ENCODE data around the gene LIPG.
"Not testable (repeated sequence)": the region's sequence is repeated elsewhere in the genome, so short reads cannot be mapped to it uniquely, and the experiment has no call there.

The LIPG gene

GRCh38 chr18:49521216-49521835, 40.5 kb upstream of the LIPG start:
- H3K27me3 ChIP-seq (ENCODE audit: control insufficient read depth in 3 of 3, insufficient read depth in 3 of 3, low read depth in 1 of 3, low read length in 3 of 3), result no peaks in the 10 kb centered on the region
- no peak overlapping the region for H3K4ac ChIP-seq (ENCODE audit: low read length)
- H2BK120ac ChIP-seq (ENCODE audit: low read depth, low read length), result no peak overlapping the region
- H2BK15ac ChIP-seq (ENCODE audit: low read length), result no peak overlapping the region
- H2BK12ac ChIP-seq (ENCODE audit: low read length), result no peak overlapping the region
- no peak overlapping the region for H3K9ac ChIP-seq (ENCODE audit: low read depth, low read length, poor library complexity)
- peaks cover 24 to 28% of the 10 kb centered on the region in 2 donors for H3K4me1 ChIP-seq (ENCODE audit: control insufficient read depth in 2 of 2, insufficient read depth in 1 of 2, low read depth in 1 of 2, low read length in 2 of 2)
- H4K91ac ChIP-seq (ENCODE audit: low read depth, low read length, poor library complexity), result no peak overlapping the region
- H2BK5ac ChIP-seq (ENCODE audit: low read length), result no peak overlapping the region
- H3K36me3 ChIP-seq (replicated peaks in 1 of 2; ENCODE audit: control insufficient read depth in 2 of 2, insufficient read depth in 2 of 2, low read length in 2 of 2), result peaks cover 0 to 1% of the 10 kb centered on the region in 2 donors
- no peak overlapping the region for H3K23ac ChIP-seq (ENCODE audit: low read depth, low read length, poor library complexity)
- no peak for DNase-seq (ENCODE audit: low spot score)
- no peak overlapping the region for H3K18ac ChIP-seq (ENCODE audit: low read length)
- peak overlapping the region; percentile 75 for H2AFZ ChIP-seq (ENCODE audit: low read length)
- peak overlapping the region; percentile 65 for H3K27ac ChIP-seq (replicated peaks; ENCODE audit: low read length)
- H4K8ac ChIP-seq (ENCODE audit: low read depth, low read length), result no peak overlapping the region
- no peaks in the 10 kb centered on the region for H3K79me1 ChIP-seq (ENCODE audit: low read depth, low read length)
- H2AK5ac ChIP-seq (ENCODE audit: low read depth, low read length), result no peak overlapping the region
- H3K14ac ChIP-seq (ENCODE audit: low read length), result no peak overlapping the region
- no peaks in the 10 kb centered on the region for H3K9me3 ChIP-seq (replicated peaks in 1 of 2; ENCODE audit: control insufficient read depth in 2 of 2, insufficient read depth in 1 of 2, low read depth in 1 of 2, low read length in 2 of 2)
- no peak overlapping the region for H3K4me3 ChIP-seq (ENCODE audit: low read length in 2 of 2)
- no CpG with 5 or more reads among the region's 7 CpGs for WGBS, 2 donors (ENCODE audit: extremely low coverage in 2 of 2, insufficient read length in 2 of 2, insufficient replicate concordance in 1 of 2)
- H3K4me2 ChIP-seq (ENCODE audit: insufficient read depth, low read length, poor library complexity, severe bottlenecking), result no peak overlapping the region

GRCh38 chr18:49523580-49524093, 38.2 kb upstream of the LIPG start:
- not testable (repeated sequence) for H3K79me1 ChIP-seq (ENCODE audit: low read depth, low read length); H2BK120ac ChIP-seq (ENCODE audit: low read depth, low read length); H2AFZ ChIP-seq (ENCODE audit: low read length); H4K91ac ChIP-seq (ENCODE audit: low read depth, low read length, poor library complexity); DNase-seq (ENCODE audit: low spot score); H3K27ac ChIP-seq (replicated peaks; ENCODE audit: low read length); H3K4me2 ChIP-seq (ENCODE audit: insufficient read depth, low read length, poor library complexity, severe bottlenecking); H3K4ac ChIP-seq (ENCODE audit: low read length); H2BK5ac ChIP-seq (ENCODE audit: low read length); H2BK15ac ChIP-seq (ENCODE audit: low read length); H3K14ac ChIP-seq (ENCODE audit: low read length); H3K27me3 ChIP-seq (ENCODE audit: control insufficient read depth in 3 of 3, insufficient read depth in 3 of 3, low read depth in 1 of 3, low read length in 3 of 3); H3K36me3 ChIP-seq (replicated peaks in 1 of 2; ENCODE audit: control insufficient read depth in 2 of 2, insufficient read depth in 2 of 2, low read length in 2 of 2); H2AK5ac ChIP-seq (ENCODE audit: low read depth, low read length); H3K4me3 ChIP-seq (ENCODE audit: low read length in 2 of 2); H3K9ac ChIP-seq (ENCODE audit: low read depth, low read length, poor library complexity); H3K23ac ChIP-seq (ENCODE audit: low read depth, low read length, poor library complexity); H2BK12ac ChIP-seq (ENCODE audit: low read length); H3K9me3 ChIP-seq (replicated peaks in 1 of 2; ENCODE audit: control insufficient read depth in 2 of 2, insufficient read depth in 1 of 2, low read depth in 1 of 2, low read length in 2 of 2); H3K18ac ChIP-seq (ENCODE audit: low read length); H4K8ac ChIP-seq (ENCODE audit: low read depth, low read length)
- peaks cover 26 to 36% of the 10 kb centered on the region in 2 donors for H3K4me1 ChIP-seq (ENCODE audit: control insufficient read depth in 2 of 2, insufficient read depth in 1 of 2, low read depth in 1 of 2, low read length in 2 of 2)
- no CpG with 5 or more reads among the region's 7 CpGs for WGBS, 2 donors (ENCODE audit: extremely low coverage in 2 of 2, insufficient read length in 2 of 2, insufficient replicate concordance in 1 of 2)

- no peak overlapping the region for H3K4ac ChIP-seq (ENCODE audit: low read length)
- no peak overlapping the region for H3K14ac ChIP-seq (ENCODE audit: low read length)
- H3K9me3 ChIP-seq (replicated peaks in 1 of 2; ENCODE audit: control insufficient read depth in 2 of 2, insufficient read depth in 1 of 2, low read depth in 1 of 2, low read length in 2 of 2), result no peaks in the 10 kb centered on the region
- H3K79me1 ChIP-seq (ENCODE audit: low read depth, low read length), result no peaks in the 10 kb centered on the region
- H2BK120ac ChIP-seq (ENCODE audit: low read depth, low read length), result no peak overlapping the region
- H3K27ac ChIP-seq (replicated peaks; ENCODE audit: low read length), result no peak overlapping the region
- WGBS, 2 donors (ENCODE audit: extremely low coverage in 2 of 2, insufficient read length in 2 of 2, insufficient replicate concordance in 1 of 2), result no CpG with 5 or more reads among the region's 2 CpGs
- no peak for DNase-seq (ENCODE audit: low spot score)
- H3K4me3 ChIP-seq (ENCODE audit: low read length in 2 of 2), result no peak overlapping the region
- no peak overlapping the region for H3K9ac ChIP-seq (ENCODE audit: low read depth, low read length, poor library complexity)
- H3K23ac ChIP-seq (ENCODE audit: low read depth, low read length, poor library complexity), result no peak overlapping the region
- no peak overlapping the region for H2BK12ac ChIP-seq (ENCODE audit: low read length)
- H2AK5ac ChIP-seq (ENCODE audit: low read depth, low read length), result peak overlapping the region; percentile 11
- no peak overlapping the region for H2BK15ac ChIP-seq (ENCODE audit: low read length)
- peak overlapping the region; percentile 24 for H3K18ac ChIP-seq (ENCODE audit: low read length)
- H2BK5ac ChIP-seq (ENCODE audit: low read length), result no peak overlapping the region
- no peak overlapping the region for H4K91ac ChIP-seq (ENCODE audit: low read depth, low read length, poor library complexity)
- H2AFZ ChIP-seq (ENCODE audit: low read length), result no peak overlapping the region
- peaks cover 20 to 32% of the 10 kb centered on the region in 2 donors for H3K4me1 ChIP-seq (ENCODE audit: control insufficient read depth in 2 of 2, insufficient read depth in 1 of 2, low read depth in 1 of 2, low read length in 2 of 2)
- no peak overlapping the region for H3K4me2 ChIP-seq (ENCODE audit: insufficient read depth, low read length, poor library complexity, severe bottlenecking)
- H3K36me3 ChIP-seq (replicated peaks in 1 of 2; ENCODE audit: control insufficient read depth in 2 of 2, insufficient read depth in 2 of 2, low read length in 2 of 2), result peaks cover 0 to 1% of the 10 kb centered on the region in 2 donors
- H3K27me3 ChIP-seq (ENCODE audit: control insufficient read depth in 3 of 3, insufficient read depth in 3 of 3, low read depth in 1 of 3, low read length in 3 of 3), result no peaks in the 10 kb centered on the region
- no peak overlapping the region for H4K8ac ChIP-seq (ENCODE audit: low read depth, low read length)
These were observed 37.5 kb upstream of the LIPG start for GRCh38 chr18:49524349-49524748.

GRCh38 chr18:49524951-49525350, 36.9 kb upstream of the LIPG start:
- Histone ChIP-seq H4K8ac (ENCODE audit: low read depth, low read length) (no peak overlapping the region), H3K79me1 (ENCODE audit: low read depth, low read length) (no peaks in the 10 kb centered on the region), H2AK5ac (ENCODE audit: low read depth, low read length) (no peak overlapping the region), H3K36me3 (replicated peaks in 1 of 2; ENCODE audit: control insufficient read depth in 2 of 2, insufficient read depth in 2 of 2, low read length in 2 of 2) (peaks cover 0 to 1% of the 10 kb centered on the region in 2 donors), H3K14ac (ENCODE audit: low read length) (no peak overlapping the region), H3K27me3 (ENCODE audit: control insufficient read depth in 3 of 3, insufficient read depth in 3 of 3, low read depth in 1 of 3, low read length in 3 of 3) (no peaks in the 10 kb centered on the region), H3K9ac (ENCODE audit: low read depth, low read length, poor library complexity) (no peak overlapping the region), H3K4me2 (ENCODE audit: insufficient read depth, low read length, poor library complexity, severe bottlenecking) (no peak overlapping the region), H2BK12ac (ENCODE audit: low read length) (no peak overlapping the region), H3K18ac (ENCODE audit: low read length) (no peak overlapping the region), H2BK120ac (ENCODE audit: low read depth, low read length) (no peak overlapping the region), H2AFZ (ENCODE audit: low read length) (no peak overlapping the region), H3K4me1 (ENCODE audit: control insufficient read depth in 2 of 2, insufficient read depth in 1 of 2, low read depth in 1 of 2, low read length in 2 of 2) (peaks cover 16 to 30% of the 10 kb centered on the region in 2 donors), H3K4ac (ENCODE audit: low read length) (no peak overlapping the region), H2BK5ac (ENCODE audit: low read length) (no peak overlapping the region), H3K27ac (replicated peaks; ENCODE audit: low read length) (no peak overlapping the region), H3K4me3 (ENCODE audit: low read length in 2 of 2) (no peak overlapping the region), H4K91ac (ENCODE audit: low read depth, low read length, poor library complexity) (no peak overlapping the region), H3K9me3 (replicated peaks in 1 of 2; ENCODE audit: control insufficient read depth in 2 of 2, insufficient read depth in 1 of 2, low read depth in 1 of 2, low read length in 2 of 2) (no peaks in the 10 kb centered on the region), H3K23ac (ENCODE audit: low read depth, low read length, poor library complexity) (no peak overlapping the region), H2BK15ac (ENCODE audit: low read length) (no peak overlapping the region)
- no peak for DNase-seq (ENCODE audit: low spot score)
- no CpG with 5 or more reads among the region's 2 CpGs for WGBS, 2 donors (ENCODE audit: extremely low coverage in 2 of 2, insufficient read length in 2 of 2, insufficient replicate concordance in 1 of 2)

Data from neuronal stem cell (in vitro differentiated cells).